GM12801 (cell line): ENCODE measurements around the gene BEX2.

Source experiments
- TF ChIP-seq, protein P1 (sequence below): IDR thresholded peaks from one replicate; pipeline ENCODE4 v1.5.1; 2011; ENCODE audit warnings: control low read depth; ENCODE audit not compliant: insufficient read length; ENCODE audit errors: extremely low read depth

Gene BEX2

DNA sequence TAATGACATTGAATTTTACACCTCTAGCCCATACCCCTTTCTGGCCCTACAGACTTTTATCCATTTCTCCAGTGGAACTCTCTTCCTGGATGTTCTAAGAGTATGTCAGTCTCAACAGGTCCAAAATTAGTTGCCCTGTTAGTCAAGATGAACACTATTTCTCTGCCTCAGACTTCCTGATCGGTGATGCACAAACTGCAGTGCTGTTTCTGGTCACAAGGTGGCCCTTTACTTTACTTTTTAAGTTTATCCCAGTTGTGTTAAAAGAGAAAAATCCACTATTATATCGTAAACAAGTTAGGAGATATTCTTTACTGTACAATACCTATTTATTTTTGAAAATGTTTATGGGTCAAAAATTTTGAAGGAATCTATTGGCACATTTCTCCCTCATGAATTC is 32.3 kb upstream of the BEX2 start:
- TF ChIP-seq, protein P1, sequence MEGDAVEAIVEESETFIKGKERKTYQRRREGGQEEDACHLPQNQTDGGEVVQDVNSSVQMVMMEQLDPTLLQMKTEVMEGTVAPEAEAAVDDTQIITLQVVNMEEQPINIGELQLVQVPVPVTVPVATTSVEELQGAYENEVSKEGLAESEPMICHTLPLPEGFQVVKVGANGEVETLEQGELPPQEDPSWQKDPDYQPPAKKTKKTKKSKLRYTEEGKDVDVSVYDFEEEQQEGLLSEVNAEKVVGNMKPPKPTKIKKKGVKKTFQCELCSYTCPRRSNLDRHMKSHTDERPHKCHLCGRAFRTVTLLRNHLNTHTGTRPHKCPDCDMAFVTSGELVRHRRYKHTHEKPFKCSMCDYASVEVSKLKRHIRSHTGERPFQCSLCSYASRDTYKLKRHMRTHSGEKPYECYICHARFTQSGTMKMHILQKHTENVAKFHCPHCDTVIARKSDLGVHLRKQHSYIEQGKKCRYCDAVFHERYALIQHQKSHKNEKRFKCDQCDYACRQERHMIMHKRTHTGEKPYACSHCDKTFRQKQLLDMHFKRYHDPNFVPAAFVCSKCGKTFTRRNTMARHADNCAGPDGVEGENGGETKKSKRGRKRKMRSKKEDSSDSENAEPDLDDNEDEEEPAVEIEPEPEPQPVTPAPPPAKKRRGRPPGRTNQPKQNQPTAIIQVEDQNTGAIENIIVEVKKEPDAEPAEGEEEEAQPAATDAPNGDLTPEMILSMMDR: no peak

DNA sequence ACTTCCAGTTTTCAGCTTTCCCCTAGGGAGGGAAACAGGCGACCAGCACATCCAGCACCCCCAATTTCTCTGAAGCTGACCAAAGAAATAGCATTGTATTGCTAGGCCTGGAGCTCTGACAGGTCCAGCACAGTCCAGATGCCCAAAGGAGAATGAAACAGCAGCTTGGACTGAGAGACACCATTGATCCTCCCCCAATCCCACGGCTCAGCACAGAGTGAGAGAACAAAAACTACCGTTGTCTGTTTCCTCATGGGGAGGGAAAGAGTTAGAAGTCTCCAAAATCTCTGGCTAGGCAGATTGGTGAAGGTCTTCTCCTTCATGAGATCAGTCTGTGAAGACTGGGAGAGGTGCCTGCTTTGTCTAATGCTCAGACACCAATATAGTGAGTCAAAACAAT is 27.9 kb upstream of the BEX2 start:
- TF ChIP-seq, protein P1: no peak

DNA sequence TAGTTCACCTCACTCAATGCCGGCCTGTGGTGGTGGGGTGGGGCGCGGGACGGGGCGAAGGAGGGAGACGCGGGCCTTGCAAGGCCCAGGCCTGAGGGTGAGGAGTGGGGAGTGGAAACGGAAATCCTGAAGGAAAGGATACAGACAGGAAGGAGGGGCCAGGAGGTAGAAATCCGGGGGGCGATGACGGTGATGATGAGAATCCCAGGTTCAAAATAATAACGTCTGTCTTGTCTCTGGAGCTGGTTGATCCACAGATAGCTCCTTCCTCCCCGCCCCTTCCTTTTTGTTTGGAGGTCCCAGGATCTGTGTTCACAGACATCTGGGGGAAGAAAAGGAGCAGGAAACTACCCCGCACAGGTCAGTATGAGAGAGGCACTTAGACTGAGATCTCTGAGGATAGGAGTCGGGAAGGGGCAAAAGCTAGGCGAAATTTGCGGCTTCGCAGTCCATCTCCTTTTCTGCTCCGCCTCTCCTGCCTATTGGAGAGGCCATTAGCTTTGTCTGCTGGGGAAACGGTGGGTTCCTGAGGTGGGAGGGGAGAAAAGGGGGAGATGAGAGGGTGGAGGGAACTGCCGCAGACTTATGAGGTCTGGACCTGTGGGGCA is 20.0 kb upstream of the BEX2 start:
- TF ChIP-seq, protein P1: no peak

DNA sequence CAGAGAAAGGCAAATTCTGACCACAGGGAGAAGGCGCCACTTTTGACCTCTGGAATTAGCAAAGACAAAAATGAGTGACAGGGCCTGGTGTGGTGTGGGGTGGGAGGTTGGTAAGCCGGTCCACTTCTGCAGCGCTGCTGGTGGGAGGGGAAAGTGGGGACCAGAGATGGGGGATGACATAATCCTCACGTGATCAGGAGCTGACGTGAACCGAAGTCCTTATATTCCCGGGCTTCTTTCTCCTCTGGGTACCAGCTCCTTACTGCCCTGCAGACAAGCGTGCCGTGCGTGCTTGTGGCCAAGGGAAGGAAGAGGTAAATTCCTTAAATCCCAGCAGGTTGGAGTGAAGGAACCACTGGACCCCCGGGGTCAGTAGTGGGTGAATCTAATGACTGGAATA is 19.2 kb upstream of the BEX2 start, which contains the start of gene TCEAL7:
TCEAL7 (plus strand) TSS at position 249 of the 400 bp plus-strand sequence. CDS start 1,165 bp downstream, outside the sequence.
- TF ChIP-seq, protein P1: no peak

DNA sequence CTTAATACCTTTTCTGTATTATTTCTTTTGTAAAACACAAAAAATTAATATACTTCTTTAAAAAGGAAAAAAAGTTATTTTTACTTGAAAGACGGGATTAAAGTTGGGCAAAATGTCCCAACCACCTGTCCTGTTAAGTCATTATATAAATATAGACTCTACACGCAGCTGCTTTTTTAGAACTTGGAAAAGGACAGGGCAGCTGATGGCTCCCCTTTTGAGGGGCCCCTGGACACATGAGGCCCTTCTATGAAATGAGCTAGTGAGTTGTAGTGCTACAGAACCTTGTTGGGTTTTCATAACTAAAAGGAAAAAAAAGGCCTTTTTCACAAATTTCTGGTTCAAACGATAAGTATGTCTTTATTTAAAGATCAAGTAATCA is 600 bp upstream of the BEX2 start:
- TF ChIP-seq, protein P1: no peak

DNA sequence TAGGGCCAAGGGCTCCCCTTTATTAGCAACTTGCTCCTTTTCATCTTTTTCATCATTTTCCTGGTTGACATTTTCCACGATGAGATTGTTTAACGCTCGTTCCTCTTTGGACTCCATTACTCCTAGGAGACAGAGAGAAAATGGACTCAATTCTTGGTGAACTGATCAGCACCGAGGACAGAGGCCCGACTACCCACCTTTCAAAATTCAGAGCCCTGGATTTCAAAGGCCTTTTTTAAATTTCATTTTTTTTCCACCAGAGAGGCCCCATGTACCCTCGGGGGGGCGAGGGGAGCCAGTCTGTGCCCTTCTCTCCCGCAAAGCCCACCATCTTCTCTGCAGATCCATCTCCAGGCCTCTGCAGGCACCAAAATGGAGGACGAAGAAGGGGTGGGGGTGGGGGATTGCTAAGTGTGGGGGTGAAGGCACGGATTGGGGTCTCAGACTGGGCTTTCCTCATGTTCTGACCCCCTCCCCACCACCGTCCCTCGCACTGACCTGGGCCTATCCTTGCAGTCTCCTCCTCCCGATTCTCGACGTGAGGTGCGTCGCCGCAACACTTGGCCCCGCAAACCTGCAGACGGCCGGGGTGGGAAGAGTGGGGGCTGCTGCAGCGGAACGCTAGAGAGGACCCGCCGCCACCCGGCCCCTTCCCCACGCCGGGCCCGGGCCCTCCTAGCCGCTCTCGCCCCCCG is 783 bp downstream of the BEX2 start:
- TF ChIP-seq, protein P1: no peak

DNA sequence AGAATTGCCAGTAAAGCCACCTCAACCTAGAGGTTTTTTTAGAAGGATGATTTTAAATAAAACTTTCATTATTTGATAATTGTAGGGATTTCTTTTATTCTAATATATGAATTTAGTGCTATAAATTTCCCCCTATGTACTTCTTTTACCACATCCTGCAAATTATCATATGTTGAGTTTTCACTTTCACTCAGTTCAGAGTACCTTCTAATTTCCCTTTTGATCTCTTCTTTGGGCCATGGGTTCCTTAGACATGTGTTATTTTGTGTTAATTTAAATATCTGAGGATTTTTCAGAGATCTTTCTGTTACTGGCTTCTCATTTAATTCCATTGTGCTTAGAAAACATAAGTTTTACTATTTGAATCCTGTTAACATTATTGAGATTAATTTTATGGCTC is 6.1 kb downstream of the BEX2 start:
- TF ChIP-seq, protein P1: no peak
